AG04450 (cell line): ENCODE results near the gene MN1. TPM values are rescaled to one million over a fixed set of nuclear protein-coding genes. Genes with fewer than 3 reads are reported as not detected.

ENCODE experiments used
- CTCF ChIA-PET: fragments of 300-600, 350-600 bp; formaldehyde crosslinking; extraction: SDS; loops from one replicate; lab custom pipeline; 2022; ENCODE audit warnings: antibody characterized with exemption, inconsistent platforms; lab: Charles Lee
- POLR2A ChIA-PET: fragments of 350-600 bp; formaldehyde crosslinking; extraction: SDS; loops from one replicate; lab custom pipeline; 2021; ENCODE audit warnings: antibody characterized with exemption, inconsistent platforms; lab: Yijun Ruan, JAX
- DNase-seq: peaks from one replicate; pipeline ENCODE4 v3.0.0-alpha.2; 2011; ENCODE audit warnings: low read depth, low spot score
- H3K27ac ChIP-seq: one replicate; pipeline ENCODE4 v1.5.1; 2012; ENCODE audit warnings: low read depth, low read length, control low read depth
- H3K27me3 ChIP-seq: one replicate; pipeline ENCODE4 v1.6.0; 2012; ENCODE audit warnings: low read length; ENCODE audit not compliant: control insufficient read depth, insufficient read depth
- H3K4me3 ChIP-seq: 2 replicates; pipeline ENCODE4 v1.5.1; 2011; ENCODE audit warnings: mild to moderate bottlenecking, low read depth, low read length, control low read depth
- H3K9me3 ChIP-seq: 2 replicates; pipeline ENCODE4 v1.5.1; 2012; ENCODE audit warnings: low read length; ENCODE audit not compliant: control insufficient read depth, insufficient read depth
- polyA plus RNA-seq: library from polyadenylated mRNA; depleted of rRNA; stranded (reverse); fragments of >200 nt; gene quantifications from 2 replicates; pipeline ENCODE4 v1.2.3, GENCODE V29; 2011
- TF ChIP-seq, protein P1 (sequence below): IDR thresholded peaks from 2 replicates; pipeline ENCODE4 v1.5.1; 2011; ENCODE audit warnings: low read depth, low read length, control low read depth, inconsistent platforms

MN1 gene
- polyA plus RNA-seq, 1 experiment = 2.7 TPM

DNA sequence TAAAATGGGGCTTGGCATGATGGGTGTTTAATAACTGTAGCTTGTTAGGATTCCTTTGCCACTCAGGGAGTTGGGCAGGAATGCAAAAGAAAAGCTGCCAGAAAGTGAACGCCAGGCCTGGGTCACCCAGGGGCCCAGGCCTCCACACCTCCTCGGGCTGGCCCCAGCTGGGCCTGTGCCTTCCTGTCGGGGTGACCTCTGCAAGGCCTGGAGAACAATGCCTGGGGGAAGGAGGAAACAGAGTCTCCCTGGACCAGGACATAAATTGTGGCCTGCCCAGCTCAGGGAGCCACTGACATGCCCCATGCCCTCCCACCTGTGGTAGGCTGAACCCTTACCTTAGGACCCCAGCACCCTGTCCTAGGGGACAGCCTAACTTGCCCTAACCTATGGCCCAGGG lies 21.9 kb downstream of the MN1 start:
- ChIA-PET CTCF (no interaction called here), POLR2A (no interaction called here)
- no peaks in the 10 kb centered on the region for H3K27me3 ChIP-seq
- no peak for DNase-seq
- H3K9me3 ChIP-seq = no peaks in the 10 kb centered on the region
- H3K4me3 ChIP-seq = no peak overlapping the region
- TF ChIP-seq, protein P1, sequence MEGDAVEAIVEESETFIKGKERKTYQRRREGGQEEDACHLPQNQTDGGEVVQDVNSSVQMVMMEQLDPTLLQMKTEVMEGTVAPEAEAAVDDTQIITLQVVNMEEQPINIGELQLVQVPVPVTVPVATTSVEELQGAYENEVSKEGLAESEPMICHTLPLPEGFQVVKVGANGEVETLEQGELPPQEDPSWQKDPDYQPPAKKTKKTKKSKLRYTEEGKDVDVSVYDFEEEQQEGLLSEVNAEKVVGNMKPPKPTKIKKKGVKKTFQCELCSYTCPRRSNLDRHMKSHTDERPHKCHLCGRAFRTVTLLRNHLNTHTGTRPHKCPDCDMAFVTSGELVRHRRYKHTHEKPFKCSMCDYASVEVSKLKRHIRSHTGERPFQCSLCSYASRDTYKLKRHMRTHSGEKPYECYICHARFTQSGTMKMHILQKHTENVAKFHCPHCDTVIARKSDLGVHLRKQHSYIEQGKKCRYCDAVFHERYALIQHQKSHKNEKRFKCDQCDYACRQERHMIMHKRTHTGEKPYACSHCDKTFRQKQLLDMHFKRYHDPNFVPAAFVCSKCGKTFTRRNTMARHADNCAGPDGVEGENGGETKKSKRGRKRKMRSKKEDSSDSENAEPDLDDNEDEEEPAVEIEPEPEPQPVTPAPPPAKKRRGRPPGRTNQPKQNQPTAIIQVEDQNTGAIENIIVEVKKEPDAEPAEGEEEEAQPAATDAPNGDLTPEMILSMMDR = no peak
- H3K27ac ChIP-seq = no peak overlapping the region

DNA sequence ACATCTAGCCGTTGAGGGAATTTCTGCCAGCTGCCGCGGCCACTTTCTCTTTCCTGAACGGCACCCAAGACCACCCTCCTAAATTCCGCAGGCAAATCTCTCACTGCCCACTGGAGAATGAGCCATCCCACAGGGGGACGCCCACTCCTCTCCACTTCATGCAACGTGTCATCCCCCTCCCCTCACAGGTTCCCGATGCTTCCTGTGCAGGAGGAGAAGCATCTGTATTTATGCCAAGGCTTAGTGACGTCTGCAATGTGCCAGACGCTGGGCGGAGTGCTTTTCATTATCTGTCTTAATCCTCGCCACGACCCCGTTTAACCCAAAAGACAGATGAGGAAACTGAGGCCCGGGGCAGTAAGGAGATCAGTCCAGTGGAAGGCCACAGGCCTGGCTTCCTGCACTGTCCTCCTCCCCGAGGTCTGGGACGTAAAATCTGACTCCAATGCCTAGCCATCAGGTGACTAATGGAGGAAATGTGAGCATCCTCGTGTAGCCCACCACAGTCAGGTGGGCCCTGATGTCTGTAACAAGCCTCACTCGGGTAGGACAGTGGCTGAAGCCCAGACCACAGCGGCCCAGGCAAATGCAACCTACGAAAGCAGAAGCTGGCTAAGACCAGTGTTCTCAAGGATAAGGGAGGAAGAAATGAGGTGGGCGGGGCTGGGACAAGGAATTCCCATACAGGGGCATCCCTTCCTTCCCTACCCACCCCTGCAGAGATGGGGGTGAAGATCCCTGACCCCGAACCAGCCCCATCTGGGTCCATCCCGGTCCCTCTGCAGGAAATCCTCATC lies 23.1 kb downstream of the MN1 start:
- Histone ChIP-seq H3K27ac (no peak overlapping the region), H3K27me3 (no peaks in the 10 kb centered on the region), H3K4me3 (no peak overlapping the region), H3K9me3 (no peaks in the 10 kb centered on the region)
- ChIA-PET CTCF (no interaction called here), POLR2A (interaction anchor here (0.6 kb wide), 1 partner anchor 1097 kb away, joined by 3 read pairs; no protein-coding TSS in a partner anchor)
- no peak for DNase-seq
- TF ChIP-seq, protein P1 = no peak

GRCh38 chr22:27777128-27777527 lies 24.4 kb downstream of the MN1 start:
- Histone ChIP-seq H3K9me3 (no peaks in the 10 kb centered on the region), H3K27ac (no peak overlapping the region), H3K4me3 (no peak overlapping the region), H3K27me3 (no peaks in the 10 kb centered on the region)
- ChIA-PET POLR2A (interaction anchor here (0.7 kb wide), 1 partner anchor 59 kb away, joined by 4 read pairs; no protein-coding TSS in a partner anchor), CTCF (no interaction called here)
- TF ChIP-seq, protein P1 = no peak
- no peak for DNase-seq

DNA sequence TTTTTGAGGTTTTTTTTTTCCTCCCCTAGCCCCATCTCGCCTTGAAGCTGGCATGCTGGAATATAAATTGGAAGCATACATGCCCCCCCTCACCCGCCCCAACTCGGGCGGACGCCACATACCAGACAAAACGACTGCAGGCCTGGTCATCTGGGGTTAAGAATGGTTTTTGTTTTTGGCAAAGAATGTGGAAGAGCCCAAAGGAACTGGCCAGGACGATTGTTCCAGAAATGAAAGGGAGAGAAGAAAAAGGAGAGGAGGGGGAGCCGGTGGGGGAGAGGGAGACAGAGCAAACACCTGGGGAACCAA lies 25.0 kb downstream of the MN1 start:
- ChIA-PET POLR2A (interaction anchor here (0.7 kb wide), 1 partner anchor 58 kb away, joined by 4 read pairs; no protein-coding TSS in a partner anchor), CTCF (no interaction called here)
- no peak for DNase-seq
- TF ChIP-seq, protein P1 = no peak
- no peaks in the 10 kb centered on the region for H3K9me3 ChIP-seq
- no peak overlapping the region for H3K4me3 ChIP-seq
- no peak overlapping the region for H3K27ac ChIP-seq
- H3K27me3 ChIP-seq = no peaks in the 10 kb centered on the region
